Ovary (tissue), 3 donors: Measurements from ENCODE around the gene HPSE2.

Experiments used
- CTCF ChIP-seq, 3 donors: fragments of 450-650 bp in 2 of 3; fragments of 200-600 bp in 1 of 3; IDR thresholded peaks; one replicate each; pipeline versions ENCODE4 v1.5.1 to v1.8.0; 2016 to 2022; ENCODE audit warnings: antibody characterized with exemption in 3 of 3, mild to moderate bottlenecking in 1 of 3
- EP300 ChIP-seq: sonication (generic); formaldehyde crosslinking; IDR thresholded peaks from one replicate; pipeline ENCODE4 v1.6.1; 2017; ENCODE audit warnings: antibody characterized with exemption
- POLR2A ChIP-seq: fragments of 450-650 bp; IDR thresholded peaks from one replicate; pipeline ENCODE4 v1.6.1; 2017; ENCODE audit warnings: antibody characterized with exemption, mild to moderate bottlenecking, moderate library complexity
- donor health status: DM: no; HTN: no; CAD: no.

GRCh38 chr10:98855403-98856189, 380.1 kb downstream of the HPSE2 start:
- no peak for TF ChIP-seq CTCF (IDR thresholded peaks at IDR 0.05)
- no peak for TF ChIP-seq POLR2A
- no peak for TF ChIP-seq EP300
